Bronchial smooth muscle cell (primary cell): ENCODE data around the gene ANO5. TPM values are rescaled to one million over a fixed set of nuclear protein-coding genes. Genes with fewer than 3 reads are reported as not detected.

Source experiments
- total RNA-seq: library from RNA; depleted of rRNA; stranded (reverse); fragments of >200 nt; gene quantifications from 2 replicates; pipeline ENCODE4 v1.2.1, GENCODE V29; 2014

Gene ANO5
- not detected in 2 replicates for total RNA-seq

GRCh38 chr11:22192642-22193347 is at the start of gene ANO5:
Gene ANO5, plus strand, starts transcription at chr11:22193085. Its CDS starts 408 bp downstream, at chr11:22193493.

Other genes with a start within 250 kb of the ANO5 start
- gene SLC17A6, start 145.3 kb downstream of the ANO5 start, total RNA-seq = not detected in 2 replicates